Neural cell (in vitro differentiated cells): ENCODE data around the gene MYO1H. TPM values are rescaled to one million over a fixed set of nuclear protein-coding genes. Genes with fewer than 3 reads are reported as not detected.

ENCODE experiments used
- H2AFZ ChIP-seq: fragments of 200-600, 300-800 bp; sonication (generic), shearing (Covaris generic); 2 replicates; pipeline ENCODE4 v1.6.0; 2014; ENCODE audit warnings: low read depth, mild to moderate bottlenecking, antibody characterized with exemption, low read length, moderate library complexity
- H3F3A ChIP-seq: fragments of 200-600 bp; shearing (Covaris generic); 2 replicates; pipeline ENCODE4 v1.6.1; 2016; ENCODE audit warnings: mild to moderate bottlenecking, moderate library complexity, mixed read lengths, antibody characterized with exemption, low read length; ENCODE audit not compliant: insufficient read depth, poor library complexity, severe bottlenecking
- H3K27ac ChIP-seq: fragments of 200-600, 300-800 bp; sonication (generic), shearing (Covaris generic); 2 replicates; pipeline ENCODE4 v1.5.1; 2014; ENCODE audit warnings: mild to moderate bottlenecking, low read length, moderate library complexity
- H3K27me3 ChIP-seq: fragments of 300-800, 200-600 bp; sonication (generic), shearing (Covaris generic); 2 replicates; pipeline ENCODE4 v1.6.0; 2014; ENCODE audit warnings: mild to moderate bottlenecking, low read depth, low read length, moderate library complexity; ENCODE audit not compliant: insufficient read depth
- H3K36me3 ChIP-seq: fragments of 300-800, 200-600 bp; sonication (generic), shearing (Covaris generic); 2 replicates; pipeline ENCODE4 v1.5.1; 2014; ENCODE audit warnings: mild to moderate bottlenecking, antibody characterized with exemption, low read length, moderate library complexity; ENCODE audit not compliant: insufficient read depth
- H3K4me2 ChIP-seq: fragments of 300-800, 200-600 bp; sonication (generic), shearing (Covaris generic); 2 replicates; pipeline ENCODE4 v1.6.0; 2014; ENCODE audit warnings: mild to moderate bottlenecking, low read length
- H3K4me3 ChIP-seq: fragments of 300-800, 200-600 bp; sonication (generic), shearing (Covaris generic); 2 replicates; pipeline ENCODE4 v1.5.1; 2014; ENCODE audit warnings: mild to moderate bottlenecking, low read length, moderate library complexity
- H3K79me2 ChIP-seq: fragments of 200-600 bp; shearing (Covaris generic); replicated peaks from 2 replicates; pipeline ENCODE4 v1.6.0; 2014; ENCODE audit warnings: mild to moderate bottlenecking, low read length, moderate library complexity; ENCODE audit not compliant: insufficient read depth
- H3K9ac ChIP-seq: fragments of 300-800, 200-600 bp; sonication (generic), shearing (Covaris generic); 2 replicates; pipeline ENCODE4 v1.6.1; 2016; ENCODE audit warnings: mild to moderate bottlenecking, low read length, mixed read lengths
- H3K9me2 ChIP-seq: fragments of 200-600 bp; shearing (Covaris generic); 2 replicates; pipeline ENCODE4 v1.6.1; 2016; ENCODE audit warnings: mild to moderate bottlenecking, low read length, mixed read lengths; ENCODE audit not compliant: insufficient read depth
- H3K9me3 ChIP-seq: fragments of 200-600, 300-800 bp; sonication (generic), shearing (Covaris generic); 2 replicates; pipeline ENCODE4 v1.6.1; 2016; ENCODE audit warnings: mild to moderate bottlenecking, mixed run types, low read length, moderate library complexity, mixed read lengths
- H4K20me1 ChIP-seq: fragments of 200-600 bp; shearing (Covaris generic); 2 replicates; pipeline ENCODE4 v1.6.1; 2016; ENCODE audit warnings: mild to moderate bottlenecking, mixed run types; ENCODE audit not compliant: insufficient read depth
- EP300 ChIP-seq: fragments of 450-650 bp; conservative IDR thresholded peaks from 2 replicates; pipeline ENCODE4 v1.6.1; 2014; ENCODE audit warnings: antibody characterized with exemption, mild to moderate bottlenecking, moderate library complexity; ENCODE audit not compliant: poor library complexity, severe bottlenecking
- EZH2 ChIP-seq: fragments of 200-600, 300-800 bp; shearing (Covaris generic), sonication (generic); IDR thresholded peaks from 2 replicates; pipeline ENCODE4 v1.6.1; 2014; ENCODE audit warnings: antibody characterized with exemption, low read length, borderline replicate concordance, mild to moderate bottlenecking; ENCODE audit not compliant: insufficient read depth, poor library complexity, severe bottlenecking
- MXI1 ChIP-seq: fragments of 450-650 bp; conservative IDR thresholded peaks from 2 replicates; pipeline ENCODE4 v1.6.1; 2014; ENCODE audit warnings: antibody characterized with exemption, mild to moderate bottlenecking; ENCODE audit not compliant: poor library complexity, severe bottlenecking
- POLR2AphosphoS5 ChIP-seq: IDR thresholded peaks from 2 replicates; pipeline ENCODE4 v1.6.1; 2012
- RAD21 ChIP-seq: fragments of 450-650 bp; conservative IDR thresholded peaks from 2 replicates; pipeline ENCODE4 v1.6.1; 2014; ENCODE audit warnings: antibody characterized with exemption, mild to moderate bottlenecking, moderate library complexity
- SMC3 ChIP-seq: fragments of 450-650 bp; conservative IDR thresholded peaks from 2 replicates; pipeline ENCODE4 v1.6.1; 2014; ENCODE audit warnings: antibody characterized with exemption, mild to moderate bottlenecking, moderate library complexity; ENCODE audit not compliant: poor library complexity
- TAF1 ChIP-seq: IDR thresholded peaks from 2 replicates; pipeline ENCODE4 v1.6.1; 2012; ENCODE audit warnings: low read depth
- polyA plus RNA-seq: library from polyadenylated mRNA; depleted of rRNA; stranded (reverse); fragments of >200 nt; gene quantifications from 2 replicates; pipeline ENCODE4 v1.2.3, GENCODE V29; 2014
- TF ChIP-seq, protein P1 (sequence below): fragments of 450-650 bp; IDR thresholded peaks from 2 replicates; pipeline ENCODE4 v1.5.1; 2014; ENCODE audit warnings: antibody characterized with exemption, mild to moderate bottlenecking, moderate library complexity; ENCODE audit not compliant: poor library complexity, severe bottlenecking
- TF ChIP-seq, protein P2 (sequence below): IDR thresholded peaks from 2 replicates; pipeline ENCODE4 v1.6.1; 2012; ENCODE audit warnings: borderline replicate concordance

MYO1H gene
- polyA plus RNA-seq, 1 donor from 2014 or later = 10.6 TPM

DNA sequence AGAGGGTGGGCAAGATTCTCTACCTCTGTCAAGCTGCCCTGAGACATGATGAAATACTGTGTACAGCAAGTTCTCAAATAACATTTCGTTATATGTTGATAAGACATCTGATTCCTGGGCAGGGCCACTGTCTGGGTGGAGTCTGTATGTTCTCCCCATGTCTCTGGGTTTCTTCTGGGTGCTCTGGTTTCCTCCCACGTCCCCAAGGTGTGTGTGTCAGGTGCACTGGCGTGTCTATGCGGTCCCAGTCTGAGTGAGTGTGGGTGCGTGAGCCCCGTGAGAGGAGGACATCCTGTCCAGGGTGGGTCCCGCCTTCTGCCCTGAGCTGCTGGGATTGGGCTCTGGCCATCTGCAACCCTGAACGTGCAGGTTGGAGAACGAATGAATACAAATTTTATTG, 99.8 kb downstream of the MYO1H start:
- Histone ChIP-seq H3K27ac (no peak overlapping the region), H4K20me1 (no peaks in the 10 kb centered on the region)

GRCh38 chr12:109448272-109448671, 100.6 kb downstream of the MYO1H start:
- TF ChIP-seq POLR2AphosphoS5 = no peak
- TF ChIP-seq SMC3 = no peak
- no peak for TF ChIP-seq RAD21
- TF ChIP-seq, protein P1, sequence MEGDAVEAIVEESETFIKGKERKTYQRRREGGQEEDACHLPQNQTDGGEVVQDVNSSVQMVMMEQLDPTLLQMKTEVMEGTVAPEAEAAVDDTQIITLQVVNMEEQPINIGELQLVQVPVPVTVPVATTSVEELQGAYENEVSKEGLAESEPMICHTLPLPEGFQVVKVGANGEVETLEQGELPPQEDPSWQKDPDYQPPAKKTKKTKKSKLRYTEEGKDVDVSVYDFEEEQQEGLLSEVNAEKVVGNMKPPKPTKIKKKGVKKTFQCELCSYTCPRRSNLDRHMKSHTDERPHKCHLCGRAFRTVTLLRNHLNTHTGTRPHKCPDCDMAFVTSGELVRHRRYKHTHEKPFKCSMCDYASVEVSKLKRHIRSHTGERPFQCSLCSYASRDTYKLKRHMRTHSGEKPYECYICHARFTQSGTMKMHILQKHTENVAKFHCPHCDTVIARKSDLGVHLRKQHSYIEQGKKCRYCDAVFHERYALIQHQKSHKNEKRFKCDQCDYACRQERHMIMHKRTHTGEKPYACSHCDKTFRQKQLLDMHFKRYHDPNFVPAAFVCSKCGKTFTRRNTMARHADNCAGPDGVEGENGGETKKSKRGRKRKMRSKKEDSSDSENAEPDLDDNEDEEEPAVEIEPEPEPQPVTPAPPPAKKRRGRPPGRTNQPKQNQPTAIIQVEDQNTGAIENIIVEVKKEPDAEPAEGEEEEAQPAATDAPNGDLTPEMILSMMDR = no peak
- no peak for TF ChIP-seq TAF1
- TF ChIP-seq MXI1 = no peak
- no peak for TF ChIP-seq EP300
- no peak for TF ChIP-seq EZH2
- TF ChIP-seq, protein P2, sequence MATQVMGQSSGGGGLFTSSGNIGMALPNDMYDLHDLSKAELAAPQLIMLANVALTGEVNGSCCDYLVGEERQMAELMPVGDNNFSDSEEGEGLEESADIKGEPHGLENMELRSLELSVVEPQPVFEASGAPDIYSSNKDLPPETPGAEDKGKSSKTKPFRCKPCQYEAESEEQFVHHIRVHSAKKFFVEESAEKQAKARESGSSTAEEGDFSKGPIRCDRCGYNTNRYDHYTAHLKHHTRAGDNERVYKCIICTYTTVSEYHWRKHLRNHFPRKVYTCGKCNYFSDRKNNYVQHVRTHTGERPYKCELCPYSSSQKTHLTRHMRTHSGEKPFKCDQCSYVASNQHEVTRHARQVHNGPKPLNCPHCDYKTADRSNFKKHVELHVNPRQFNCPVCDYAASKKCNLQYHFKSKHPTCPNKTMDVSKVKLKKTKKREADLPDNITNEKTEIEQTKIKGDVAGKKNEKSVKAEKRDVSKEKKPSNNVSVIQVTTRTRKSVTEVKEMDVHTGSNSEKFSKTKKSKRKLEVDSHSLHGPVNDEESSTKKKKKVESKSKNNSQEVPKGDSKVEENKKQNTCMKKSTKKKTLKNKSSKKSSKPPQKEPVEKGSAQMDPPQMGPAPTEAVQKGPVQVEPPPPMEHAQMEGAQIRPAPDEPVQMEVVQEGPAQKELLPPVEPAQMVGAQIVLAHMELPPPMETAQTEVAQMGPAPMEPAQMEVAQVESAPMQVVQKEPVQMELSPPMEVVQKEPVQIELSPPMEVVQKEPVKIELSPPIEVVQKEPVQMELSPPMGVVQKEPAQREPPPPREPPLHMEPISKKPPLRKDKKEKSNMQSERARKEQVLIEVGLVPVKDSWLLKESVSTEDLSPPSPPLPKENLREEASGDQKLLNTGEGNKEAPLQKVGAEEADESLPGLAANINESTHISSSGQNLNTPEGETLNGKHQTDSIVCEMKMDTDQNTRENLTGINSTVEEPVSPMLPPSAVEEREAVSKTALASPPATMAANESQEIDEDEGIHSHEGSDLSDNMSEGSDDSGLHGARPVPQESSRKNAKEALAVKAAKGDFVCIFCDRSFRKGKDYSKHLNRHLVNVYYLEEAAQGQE = no peak
- Histone ChIP-seq H3K79me2 (no peaks in the 10 kb centered on the region), H3K4me2 (no peak overlapping the region), H2AFZ (no peak overlapping the region), H3K27me3 (no peaks in the 10 kb centered on the region), H3K4me3 (no peak overlapping the region), H3K9ac (no peak overlapping the region), H3K27ac (no peak overlapping the region), H4K20me1 (no peaks in the 10 kb centered on the region), H3K9me3 (no peaks in the 10 kb centered on the region), H3F3A (no peaks in the 10 kb centered on the region), H3K36me3 (no peaks in the 10 kb centered on the region), H3K9me2 (no peaks in the 10 kb centered on the region)

More for the DNA sequence above, 99.8 kb downstream of the MYO1H start:
- H2AFZ ChIP-seq = no peak overlapping the region
- H3K9me2 ChIP-seq = no peaks in the 10 kb centered on the region
- no peak overlapping the region for H3K4me2 ChIP-seq
- TF ChIP-seq RAD21 (no peak), MXI1 (no peak), EP300 (no peak), EZH2 (no peak), POLR2AphosphoS5 (no peak), TAF1 (no peak), SMC3 (no peak)
- TF ChIP-seq, protein P1 = no peak
- TF ChIP-seq, protein P2 = no peak
- H3K79me2 ChIP-seq = no peaks in the 10 kb centered on the region
- H3K9me3 ChIP-seq = no peaks in the 10 kb centered on the region
- no peaks in the 10 kb centered on the region for H3K27me3 ChIP-seq
- H3K9ac ChIP-seq = no peak overlapping the region
- no peaks in the 10 kb centered on the region for H3K36me3 ChIP-seq
- H3K4me3 ChIP-seq = no peak overlapping the region
- no peaks in the 10 kb centered on the region for H3F3A ChIP-seq
